ENCODE results near the gene THEMIS. TPM values are rescaled to one million over a fixed set of nuclear protein-coding genes. Genes with fewer than 3 reads are reported as not detected.

Gene THEMIS
- total RNA-seq, 2 donors from 2014 or later: 53.9 to 64.7 TPM

DNA sequence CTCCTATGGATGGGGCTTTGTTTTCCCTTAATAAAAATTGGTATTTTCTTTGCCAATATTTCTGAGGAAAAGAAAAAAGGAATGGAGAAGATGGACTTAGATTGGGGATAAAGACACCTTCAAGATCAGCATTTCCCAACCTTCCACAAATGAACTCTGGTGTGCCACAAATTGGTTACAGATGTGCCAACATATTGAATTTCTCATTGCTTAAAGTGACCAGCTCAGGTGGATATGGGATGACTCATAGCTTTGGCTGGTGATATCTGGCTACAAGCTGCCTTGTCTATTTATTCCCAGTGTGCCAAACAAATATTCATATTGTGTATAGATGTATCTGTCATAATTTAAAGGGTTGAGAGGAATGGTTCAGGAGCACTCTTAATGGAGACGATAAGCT is 32.5 kb downstream of the THEMIS start:
- DNase-seq: no peak
- Mint-ChIP-seq H3K4me1 (peaks cover 42% of the 10 kb centered on the region), H3K27ac (no peak overlapping the region), H3K27me3 (no peaks in the 10 kb centered on the region), H3K4me3 (no peak overlapping the region), H3K36me3 (ENCODE audit: low read depth) (peaks cover 5% of the 10 kb centered on the region)
- H3K9me3 ChIP-seq (ENCODE audit: control insufficient read depth, low read length, poor library complexity, severe bottlenecking): no peaks in the 10 kb centered on the region
- ATAC-seq: no peak

DNA sequence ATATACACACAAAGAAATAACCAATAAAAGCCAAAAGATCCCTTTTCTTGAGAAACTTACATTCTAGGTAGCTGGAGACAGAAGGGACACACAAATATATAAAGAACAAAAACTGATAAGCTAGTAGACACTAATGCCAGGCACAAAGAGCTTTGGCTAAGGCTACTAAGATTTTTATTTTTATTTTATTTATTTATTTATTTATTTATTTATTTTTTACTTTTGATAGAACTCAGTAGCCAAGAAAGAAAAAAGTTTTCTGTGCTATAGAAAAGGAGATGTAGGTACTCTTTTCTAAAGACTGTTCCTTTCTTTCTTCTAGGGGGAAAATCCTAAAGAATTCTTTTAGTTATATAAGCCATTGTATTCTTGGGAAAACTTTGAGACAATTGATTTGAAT is 34.1 kb downstream of the THEMIS start:
- Mint-ChIP-seq H3K4me1 (peaks cover 46% of the 10 kb centered on the region), H3K27me3 (no peaks in the 10 kb centered on the region), H3K27ac (no peak overlapping the region), H3K36me3 (ENCODE audit: low read depth) (peaks cover 5% of the 10 kb centered on the region), H3K4me3 (no peak overlapping the region)
- H3K9me3 ChIP-seq (ENCODE audit: control insufficient read depth, low read length, poor library complexity, severe bottlenecking): no peaks in the 10 kb centered on the region
- DNase-seq (no peak), ATAC-seq (no peak)

DNA sequence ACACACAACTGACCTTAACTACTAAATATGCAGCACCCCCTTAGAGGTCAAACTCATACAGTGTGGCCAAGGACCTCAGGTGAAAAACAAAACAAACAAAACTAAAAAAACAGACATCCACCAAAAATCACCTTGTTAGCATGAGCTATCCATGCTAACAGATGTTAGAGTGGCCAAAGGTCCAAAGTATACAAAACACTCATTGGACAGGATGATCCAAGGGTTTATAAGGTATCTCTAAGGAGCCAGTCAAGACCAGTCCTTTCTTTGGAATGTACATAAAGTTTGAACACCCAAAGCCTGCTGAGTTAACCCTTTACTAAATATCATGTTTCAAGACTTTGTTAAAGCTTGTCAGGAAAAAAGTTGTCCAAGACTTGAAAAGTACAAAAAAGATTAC is 35.8 kb downstream of the THEMIS start:
- ATAC-seq (no peak), DNase-seq (no peak)
- peak overlapping the region; percentile 53 for H3K27ac Mint-ChIP-seq
- no peak overlapping the region for H3K4me3 Mint-ChIP-seq
- H3K4me1 Mint-ChIP-seq: peaks cover 37% of the 10 kb centered on the region
- no peaks in the 10 kb centered on the region for H3K27me3 Mint-ChIP-seq
- peaks cover 5% of the 10 kb centered on the region for H3K36me3 Mint-ChIP-seq (ENCODE audit: low read depth)
- no peaks in the 10 kb centered on the region for H3K9me3 ChIP-seq (ENCODE audit: control insufficient read depth, low read length, poor library complexity, severe bottlenecking)

DNA sequence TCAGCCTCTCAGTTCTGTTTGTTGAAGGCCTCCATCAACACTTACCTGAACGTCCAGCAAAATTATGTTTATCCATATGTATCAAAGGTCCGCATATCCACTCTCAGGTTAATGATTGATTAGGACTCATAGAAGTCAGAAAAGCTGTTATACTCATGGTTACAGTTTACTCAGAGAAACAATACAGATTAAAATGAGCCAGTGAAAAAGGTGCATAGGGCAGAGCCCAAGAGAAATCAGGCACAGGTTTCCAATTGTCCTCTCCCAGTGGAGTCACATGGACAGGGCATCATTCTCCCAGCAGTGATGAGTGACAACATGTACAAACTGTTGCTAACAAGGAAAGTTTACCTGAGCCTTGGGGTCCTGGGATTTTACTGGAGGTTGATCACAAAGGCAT is 36.2 kb downstream of the THEMIS start:
- H3K27ac Mint-ChIP-seq: peak overlapping the region; percentile 53
- H3K4me3 Mint-ChIP-seq: no peak overlapping the region
- H3K4me1 Mint-ChIP-seq: peaks cover 33% of the 10 kb centered on the region
- no peaks in the 10 kb centered on the region for H3K27me3 Mint-ChIP-seq
- no peaks in the 10 kb centered on the region for H3K9me3 ChIP-seq (ENCODE audit: control insufficient read depth, low read length, poor library complexity, severe bottlenecking)
- DNase-seq: no peak
- peaks cover 5% of the 10 kb centered on the region for H3K36me3 Mint-ChIP-seq (ENCODE audit: low read depth)
- no peak for ATAC-seq

DNA sequence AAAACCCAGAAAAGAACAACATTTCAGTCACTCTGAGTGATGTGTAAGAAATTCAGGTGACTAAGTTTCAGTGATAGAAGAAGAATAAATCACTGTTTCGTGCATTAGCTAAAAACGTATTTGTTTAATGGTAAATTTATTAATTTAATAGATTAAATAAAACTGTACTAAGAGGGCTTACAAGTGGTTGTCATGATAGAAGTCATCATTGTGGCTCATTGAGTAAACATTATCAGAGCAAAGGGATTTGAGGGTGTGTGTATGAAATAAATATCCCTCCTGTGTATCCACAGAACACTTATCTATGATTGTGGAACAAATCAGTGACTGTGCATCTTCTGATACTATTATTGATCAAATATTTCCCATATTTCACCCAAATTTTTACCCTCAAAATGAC is 40.1 kb downstream of the THEMIS start:
- peaks cover 45% of the 10 kb centered on the region for H3K4me1 Mint-ChIP-seq
- no peak overlapping the region for H3K27ac Mint-ChIP-seq
- peaks cover 9% of the 10 kb centered on the region for H3K36me3 Mint-ChIP-seq (ENCODE audit: low read depth)
- H3K4me3 Mint-ChIP-seq: no peak overlapping the region
- H3K27me3 Mint-ChIP-seq: no peaks in the 10 kb centered on the region
- ATAC-seq: no peak
- DNase-seq: no peak
- H3K9me3 ChIP-seq (ENCODE audit: control insufficient read depth, low read length, poor library complexity, severe bottlenecking): no peaks in the 10 kb centered on the region

DNA sequence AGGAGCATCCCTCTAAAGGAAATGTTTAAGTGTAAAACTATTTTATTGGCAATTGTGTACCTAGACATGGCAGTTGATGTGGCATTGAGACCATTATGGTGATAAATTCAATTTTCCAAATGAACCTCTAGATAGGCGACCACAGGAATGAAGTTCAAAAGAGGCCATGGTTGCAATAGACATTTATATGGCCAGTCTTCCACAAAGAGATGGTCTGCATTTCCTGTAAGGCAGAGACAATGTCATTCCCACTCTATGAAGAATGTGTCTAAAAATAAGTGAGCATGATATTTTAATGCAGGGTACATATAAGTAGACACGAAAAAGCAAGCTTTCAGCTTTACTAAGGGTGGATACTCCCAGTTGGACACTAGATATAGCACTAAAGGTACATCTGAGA is 40.9 kb downstream of the THEMIS start:
- DNase-seq (no peak), ATAC-seq (no peak)
- H3K9me3 ChIP-seq (ENCODE audit: control insufficient read depth, low read length, poor library complexity, severe bottlenecking): no peaks in the 10 kb centered on the region
- H3K4me1 Mint-ChIP-seq: peaks cover 46% of the 10 kb centered on the region
- H3K27ac Mint-ChIP-seq: no peak overlapping the region
- H3K36me3 Mint-ChIP-seq (ENCODE audit: low read depth): peaks cover 8% of the 10 kb centered on the region
- H3K4me3 Mint-ChIP-seq: no peak overlapping the region
- H3K27me3 Mint-ChIP-seq: no peaks in the 10 kb centered on the region

DNA sequence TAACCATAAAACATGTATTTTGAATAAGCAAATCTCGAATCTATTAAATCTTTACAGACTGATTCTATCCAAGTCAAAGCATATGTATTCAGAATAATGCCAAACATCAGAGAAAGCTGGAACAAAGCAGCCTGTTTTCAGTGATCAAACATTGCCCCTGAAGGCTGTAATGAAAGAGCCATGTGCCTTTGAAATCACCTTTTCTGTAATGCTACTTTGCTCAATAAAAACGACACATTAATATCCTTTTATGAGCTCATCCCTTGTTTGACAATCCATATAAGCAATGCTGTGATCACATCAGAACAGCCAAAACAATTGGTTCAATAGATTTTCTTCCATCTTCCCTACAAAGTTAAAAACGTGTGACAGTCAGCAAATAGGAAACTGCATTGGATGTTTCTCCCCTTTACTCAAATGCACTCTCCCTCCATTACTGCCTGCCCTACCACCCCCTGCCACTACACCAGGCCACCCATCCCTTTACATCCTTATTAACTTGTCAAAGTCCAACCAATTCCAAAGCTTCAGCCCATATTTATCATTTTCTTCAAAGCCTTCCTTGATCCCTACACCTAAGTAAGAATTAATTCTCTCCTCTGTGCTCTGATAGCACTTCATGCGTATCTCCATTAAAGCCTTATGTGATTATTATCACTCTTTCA is 42.0 kb downstream of the THEMIS start:
- H3K4me1 Mint-ChIP-seq: peaks cover 44% of the 10 kb centered on the region
- DNase-seq: no peak
- H3K36me3 Mint-ChIP-seq (ENCODE audit: low read depth): peaks cover 8% of the 10 kb centered on the region
- H3K27me3 Mint-ChIP-seq: no peaks in the 10 kb centered on the region
- no peaks in the 10 kb centered on the region for H3K9me3 ChIP-seq (ENCODE audit: control insufficient read depth, low read length, poor library complexity, severe bottlenecking)
- ATAC-seq: no peak
- H3K4me3 Mint-ChIP-seq: peak overlapping the region; percentile 16
- peak overlapping the region; percentile 59 for H3K27ac Mint-ChIP-seq

DNA sequence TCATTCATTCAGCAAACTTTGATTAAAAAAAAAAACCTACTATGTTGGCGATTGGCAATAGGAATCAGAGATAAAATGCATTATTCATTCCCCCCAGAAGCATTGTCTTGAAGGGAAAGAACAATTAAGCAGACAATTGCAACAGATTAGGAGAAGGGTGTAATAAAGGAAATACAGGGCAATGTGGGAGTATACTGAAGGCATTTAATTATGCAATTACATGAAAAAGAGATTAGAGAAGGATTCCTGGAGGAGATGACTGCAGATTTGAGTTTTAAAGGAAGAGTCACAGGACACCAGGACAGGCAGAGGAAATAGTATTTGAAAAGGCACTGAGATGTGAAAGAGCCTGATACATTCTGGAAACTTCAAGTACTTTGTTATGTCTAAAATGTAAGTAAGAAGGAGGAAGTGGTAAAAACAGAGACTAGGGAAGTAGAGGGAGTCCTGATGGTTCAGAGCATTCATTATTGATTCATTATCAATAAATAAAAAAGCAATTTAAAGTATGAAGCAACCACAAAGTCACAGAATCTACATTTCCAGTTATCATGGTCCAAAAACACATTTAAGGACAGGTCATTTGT is 43.7 kb downstream of the THEMIS start:
- DNase-seq: no peak
- peaks cover 11% of the 10 kb centered on the region for H3K36me3 Mint-ChIP-seq (ENCODE audit: low read depth)
- peak overlapping the region; percentile 2 for H3K4me3 Mint-ChIP-seq
- H3K27me3 Mint-ChIP-seq: no peaks in the 10 kb centered on the region
- peak overlapping the region; percentile 86 for H3K27ac Mint-ChIP-seq
- peaks cover 46% of the 10 kb centered on the region for H3K4me1 Mint-ChIP-seq
- ATAC-seq: peak; percentile 24
- H3K9me3 ChIP-seq (ENCODE audit: control insufficient read depth, low read length, poor library complexity, severe bottlenecking): no peaks in the 10 kb centered on the region

DNA sequence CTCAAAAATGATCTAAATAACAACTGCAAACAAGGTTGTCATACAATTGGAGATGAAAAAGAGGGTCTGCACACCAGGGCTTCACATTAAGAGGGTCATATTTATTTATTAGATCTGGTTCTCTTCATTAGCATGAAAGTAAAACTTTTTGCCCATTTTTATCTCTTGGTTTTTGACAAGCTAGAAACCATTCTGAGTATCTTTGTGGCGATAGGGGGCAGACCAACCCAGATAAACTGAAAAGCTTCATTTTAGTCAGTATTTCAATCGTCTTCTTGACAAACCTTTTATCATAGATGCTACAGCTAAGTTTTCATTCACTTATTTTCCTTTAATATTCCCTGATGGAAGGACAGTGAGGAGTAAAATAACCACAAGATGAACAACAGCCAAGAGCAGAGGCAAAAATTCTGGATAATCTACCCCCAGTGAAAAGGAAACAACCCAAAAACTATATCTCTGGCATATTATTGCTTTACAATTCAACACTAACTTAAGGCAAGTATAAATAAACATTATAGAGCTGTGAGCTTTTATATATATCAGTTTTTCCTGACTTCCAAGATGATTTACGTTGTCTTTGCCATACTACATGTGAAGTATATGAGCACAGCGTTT is 45.2 kb downstream of the THEMIS start:
- ATAC-seq: peak; percentile 73
- Mint-ChIP-seq H3K27ac (peak overlapping the region; percentile 81), H3K4me3 (no peak overlapping the region), H3K27me3 (no peaks in the 10 kb centered on the region), H3K4me1 (peaks cover 57% of the 10 kb centered on the region), H3K36me3 (ENCODE audit: low read depth) (peaks cover 12% of the 10 kb centered on the region)
- H3K9me3 ChIP-seq (ENCODE audit: control insufficient read depth, low read length, poor library complexity, severe bottlenecking): no peaks in the 10 kb centered on the region
- peak in 1 of 3 donors; percentile 38 for DNase-seq

DNA sequence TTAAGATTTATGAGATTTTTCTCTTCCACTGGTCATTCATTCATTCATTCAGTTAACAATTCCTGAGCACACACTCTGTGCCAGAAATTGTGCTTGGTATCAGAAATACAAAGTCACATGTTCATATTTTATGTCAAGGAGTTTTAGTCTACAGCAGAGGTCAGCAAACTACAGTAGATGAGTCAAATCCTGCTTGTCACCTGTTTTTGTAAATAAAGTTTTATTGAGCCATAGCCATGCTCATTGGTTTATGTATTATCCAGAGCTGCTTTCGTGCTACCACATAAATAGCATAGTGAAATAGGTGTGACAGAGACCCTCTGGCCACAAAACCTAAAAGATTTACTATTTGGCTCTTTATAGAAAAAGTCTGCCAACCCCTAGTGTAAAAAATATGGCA is 46.8 kb downstream of the THEMIS start:
- DNase-seq: no peak
- Mint-ChIP-seq H3K4me1 (peaks cover 61% of the 10 kb centered on the region), H3K27me3 (no peaks in the 10 kb centered on the region)

DNA sequence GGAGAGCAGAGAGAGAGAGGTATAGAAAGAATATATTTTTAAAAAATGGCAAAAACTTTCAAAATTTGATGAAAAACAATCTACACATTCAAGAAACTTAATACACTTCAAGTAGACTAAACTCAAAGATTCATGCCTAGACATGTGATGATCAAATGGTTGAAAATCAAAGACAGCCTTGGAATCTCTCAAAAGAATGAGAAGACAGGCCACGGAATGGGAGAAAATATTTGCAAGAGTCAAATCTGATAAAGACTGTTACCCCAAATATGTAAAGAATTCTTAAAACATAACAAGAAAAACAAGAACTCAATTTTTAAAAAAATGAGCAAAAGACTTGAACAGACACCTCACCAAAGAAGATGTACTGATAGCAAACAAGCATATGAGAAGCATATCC is 49.7 kb downstream of the THEMIS start:
- no peak overlapping the region for H3K27ac Mint-ChIP-seq
- DNase-seq (no peak), ATAC-seq (no peak)
- peaks cover 14% of the 10 kb centered on the region for H3K36me3 Mint-ChIP-seq (ENCODE audit: low read depth)
- no peak overlapping the region for H3K4me3 Mint-ChIP-seq
- H3K4me1 Mint-ChIP-seq: peaks cover 55% of the 10 kb centered on the region
- no peaks in the 10 kb centered on the region for H3K27me3 Mint-ChIP-seq
- H3K9me3 ChIP-seq (ENCODE audit: control insufficient read depth, low read length, poor library complexity, severe bottlenecking): no peaks in the 10 kb centered on the region

More for the DNA sequence above, 46.8 kb downstream of the THEMIS start:
- Mint-ChIP-seq H3K36me3 (ENCODE audit: low read depth) (peaks cover 10% of the 10 kb centered on the region), H3K4me3 (peak overlapping the region; percentile 42), H3K27ac (peak overlapping the region; percentile 81)
- ATAC-seq: no peak
- no peaks in the 10 kb centered on the region for H3K9me3 ChIP-seq (ENCODE audit: control insufficient read depth, low read length, poor library complexity, severe bottlenecking)

DNA sequence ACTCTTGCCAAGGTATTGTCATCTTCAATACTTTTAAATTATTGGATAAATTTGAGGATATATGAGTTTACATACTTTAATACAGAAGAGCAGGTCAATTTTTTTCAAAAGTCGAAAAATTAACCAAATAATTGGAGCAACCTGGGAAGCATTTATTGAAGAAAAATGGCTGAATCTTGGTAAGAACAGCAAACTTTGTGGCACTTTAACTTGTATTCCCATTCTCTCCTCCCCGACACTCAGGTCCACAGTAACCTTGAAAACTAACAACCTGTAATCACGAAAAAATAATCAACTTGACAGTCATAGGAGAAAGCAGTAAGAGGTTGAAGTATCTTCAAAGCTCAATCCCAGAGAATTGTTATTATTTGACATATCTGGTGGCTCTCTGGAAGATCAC is 55.6 kb downstream of the THEMIS start:
- peak overlapping the region; percentile 29 for H3K27ac Mint-ChIP-seq
- H3K4me1 Mint-ChIP-seq: peaks cover 36% of the 10 kb centered on the region
- no peaks in the 10 kb centered on the region for H3K9me3 ChIP-seq (ENCODE audit: control insufficient read depth, low read length, poor library complexity, severe bottlenecking)
- H3K4me3 Mint-ChIP-seq: no peak overlapping the region
- DNase-seq (no peak), ATAC-seq (no peak)
- peaks cover 11% of the 10 kb centered on the region for H3K36me3 Mint-ChIP-seq (ENCODE audit: low read depth)
- H3K27me3 Mint-ChIP-seq: no peaks in the 10 kb centered on the region

DNA sequence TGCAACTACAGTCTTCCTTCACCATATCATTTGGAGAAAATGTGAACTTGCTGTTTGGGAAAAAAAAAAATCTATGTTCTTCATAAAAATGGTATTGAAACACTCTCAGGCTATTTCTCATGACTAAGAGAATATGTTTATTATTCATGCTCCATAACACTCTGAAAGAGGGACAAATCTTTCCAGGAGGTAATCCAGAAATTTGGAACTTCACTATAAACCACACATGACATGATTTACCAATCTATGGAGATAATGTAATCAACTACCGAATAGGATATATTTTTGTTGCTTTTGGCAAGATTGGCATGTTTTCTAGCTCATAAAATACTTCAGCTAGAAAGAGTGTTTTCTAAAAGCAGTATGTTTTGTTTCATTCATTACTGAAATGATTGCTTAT is 56.3 kb downstream of the THEMIS start:
- H3K4me3 Mint-ChIP-seq: no peak overlapping the region

DNA sequence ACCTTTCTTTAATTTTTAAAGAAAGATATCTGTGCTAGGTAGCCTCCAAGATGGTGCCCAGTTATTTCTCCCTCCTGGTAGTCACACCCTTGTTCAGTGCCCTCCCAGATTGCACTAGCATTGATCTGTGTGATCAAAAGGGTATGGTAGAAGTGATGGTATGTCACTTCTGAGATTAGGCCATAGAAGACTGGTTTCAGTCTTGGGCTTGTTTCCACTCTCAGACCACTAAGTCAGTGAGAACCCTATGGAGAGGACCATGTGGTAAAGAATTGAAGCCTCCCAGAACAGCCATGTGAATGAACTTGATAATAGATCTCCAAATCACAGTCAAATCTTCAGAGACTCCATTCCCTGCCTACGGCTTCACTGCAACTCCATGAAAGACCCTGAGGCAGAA is 57.3 kb downstream of the THEMIS start:
- no peak overlapping the region for H3K27ac Mint-ChIP-seq
- H3K4me3 Mint-ChIP-seq: no peak overlapping the region
- DNase-seq (no peak), ATAC-seq (no peak)
- H3K27me3 Mint-ChIP-seq: no peaks in the 10 kb centered on the region
- no peaks in the 10 kb centered on the region for H3K9me3 ChIP-seq (ENCODE audit: control insufficient read depth, low read length, poor library complexity, severe bottlenecking)
- H3K4me1 Mint-ChIP-seq: peaks cover 32% of the 10 kb centered on the region
- peaks cover 11% of the 10 kb centered on the region for H3K36me3 Mint-ChIP-seq (ENCODE audit: low read depth)

More for the DNA sequence above, 56.3 kb downstream of the THEMIS start:
- DNase-seq: no peak
- Mint-ChIP-seq H3K27ac (peak overlapping the region; percentile 29), H3K36me3 (ENCODE audit: low read depth) (peaks cover 11% of the 10 kb centered on the region), H3K27me3 (no peaks in the 10 kb centered on the region), H3K4me1 (peaks cover 32% of the 10 kb centered on the region)
- no peaks in the 10 kb centered on the region for H3K9me3 ChIP-seq (ENCODE audit: control insufficient read depth, low read length, poor library complexity, severe bottlenecking)
- no peak for ATAC-seq

Data from T-helper 17 cell (primary cell).